ENCODE results near the gene SENP7.

The SENP7 gene

GRCh38 chr3:101521211-101521701 lies 8.2 kb upstream of the SENP7 start:
- no peak for TF ChIP-seq Cebpa-rat (IDR thresholded peaks at IDR 0.05)
- no peak overlapping the region for H3K9ac ChIP-seq

GRCh38 chr3:101519685-101520365 lies 6.8 kb upstream of the SENP7 start:
- H3K36me3 ChIP-seq, result no peaks in the 10 kb centered on the region
- no peak overlapping the region for H3K4me2 ChIP-seq
- H3K9me3 ChIP-seq, result no peaks in the 10 kb centered on the region
- H4K20me1 ChIP-seq, result no peaks in the 10 kb centered on the region
- H3K4me1 ChIP-seq, result peaks cover 9% of the 10 kb centered on the region
- H3K4me3 ChIP-seq, result no peak overlapping the region
- no peaks in the 10 kb centered on the region for H3K27me3 ChIP-seq
- peak; percentile 26; the same call in 1 of the 2 replicates for TF ChIP-seq Cebpa-rat (IDR thresholded peaks at IDR 0.05)
- no peak overlapping the region for H3K27ac ChIP-seq
- H3K9ac ChIP-seq, result no peak overlapping the region

More at GRCh38 chr3:101521211-101521701, 8.2 kb upstream of the SENP7 start:
- Histone ChIP-seq H3K27ac (no peak overlapping the region), H3K4me1 (peaks cover 9% of the 10 kb centered on the region), H3K27me3 (no peaks in the 10 kb centered on the region), H4K20me1 (no peaks in the 10 kb centered on the region), H3K9me3 (no peaks in the 10 kb centered on the region), H3K36me3 (no peaks in the 10 kb centered on the region), H3K4me2 (peak overlapping the region; percentile 31), H3K4me3 (no peak overlapping the region)

GRCh38 chr3:101518421-101518871 lies 5.4 kb upstream of the SENP7 start:
- Histone ChIP-seq H3K4me3 (no peak overlapping the region), H3K9ac (no peak overlapping the region), H3K4me2 (no peak overlapping the region), H4K20me1 (no peaks in the 10 kb centered on the region), H3K27ac (no peak overlapping the region), H3K36me3 (no peaks in the 10 kb centered on the region), H3K4me1 (peaks cover 16% of the 10 kb centered on the region), H3K27me3 (no peaks in the 10 kb centered on the region), H3K9me3 (no peaks in the 10 kb centered on the region)
- no peak for TF ChIP-seq Cebpa-rat (IDR thresholded peaks at IDR 0.05)

GRCh38 chr3:101513419-101513986 lies 491 bp upstream of the SENP7 start:
- Histone ChIP-seq H3K27ac (peak overlapping the region; percentile 90), H3K27me3 (no peaks in the 10 kb centered on the region), H4K20me1 (no peaks in the 10 kb centered on the region), H3K9me3 (no peaks in the 10 kb centered on the region), H3K36me3 (no peaks in the 10 kb centered on the region), H3K9ac (peak overlapping the region; percentile 86), H3K4me3 (peak overlapping the region; percentile 79), H3K4me1 (peaks cover 25% of the 10 kb centered on the region), H3K4me2 (peak overlapping the region; percentile 59)
- no peak for TF ChIP-seq Cebpa-rat (IDR thresholded peaks at IDR 0.05)

- Histone ChIP-seq H3K27me3 (no peaks in the 10 kb centered on the region), H3K9me3 (no peaks in the 10 kb centered on the region), H3K4me1 (peaks cover 25% of the 10 kb centered on the region), H3K4me2 (peak overlapping the region; percentile 86), H3K9ac (peak overlapping the region; percentile 86), H3K36me3 (peaks cover 3% of the 10 kb centered on the region; the same call in 1 of the 2 replicates), H3K4me3 (peak overlapping the region; percentile 79), H4K20me1 (peaks cover 6% of the 10 kb centered on the region; the same call in 1 of the 2 replicates), H3K27ac (peak overlapping the region; percentile 90)
- TF ChIP-seq Cebpa-rat (IDR thresholded peaks at IDR 0.05), result no peak
Observed at GRCh38 chr3:101512396-101512645, 691 bp downstream of the SENP7 start.

- Histone ChIP-seq H3K4me2 (no peak overlapping the region), H3K27me3 (no peaks in the 10 kb centered on the region), H3K4me1 (peaks cover 25% of the 10 kb centered on the region), H3K36me3 (peaks cover 11% of the 10 kb centered on the region), H3K4me3 (no peak overlapping the region), H3K9me3 (no peaks in the 10 kb centered on the region), H4K20me1 (peaks cover 24% of the 10 kb centered on the region), H3K9ac (no peak overlapping the region), H3K27ac (no peak overlapping the region)
- TF ChIP-seq Cebpa-rat (IDR thresholded peaks at IDR 0.05), result no peak
Observed at GRCh38 chr3:101509811-101510210, 3.2 kb downstream of the SENP7 start.

- peaks cover 25% of the 10 kb centered on the region for H3K4me1 ChIP-seq
- H3K4me2 ChIP-seq, result no peak overlapping the region
- H3K27me3 ChIP-seq, result no peaks in the 10 kb centered on the region
- TF ChIP-seq Cebpa-rat (IDR thresholded peaks at IDR 0.05), result no peak
- H3K27ac ChIP-seq, result no peak overlapping the region
- peaks cover 28% of the 10 kb centered on the region for H4K20me1 ChIP-seq
- no peak overlapping the region for H3K4me3 ChIP-seq
- no peaks in the 10 kb centered on the region for H3K9me3 ChIP-seq
- no peak overlapping the region for H3K9ac ChIP-seq
- peaks cover 11% of the 10 kb centered on the region for H3K36me3 ChIP-seq
Observed at GRCh38 chr3:101509281-101509680, 3.7 kb downstream of the SENP7 start.

- no peaks in the 10 kb centered on the region for H3K4me1 ChIP-seq
- no peak overlapping the region for H3K4me3 ChIP-seq
- peaks cover 29% of the 10 kb centered on the region for H3K36me3 ChIP-seq
- no peak overlapping the region for H3K4me2 ChIP-seq
- H3K9me3 ChIP-seq, result no peaks in the 10 kb centered on the region
- no peaks in the 10 kb centered on the region for H3K27me3 ChIP-seq
- H3K9ac ChIP-seq, result no peak overlapping the region
- no peak for TF ChIP-seq Cebpa-rat (IDR thresholded peaks at IDR 0.05)
- H4K20me1 ChIP-seq, result peaks cover 46% of the 10 kb centered on the region
- H3K27ac ChIP-seq, result no peak overlapping the region
Observed at GRCh38 chr3:101501783-101502182, 11.2 kb downstream of the SENP7 start.

GRCh38 chr3:101500208-101500607 lies 12.8 kb downstream of the SENP7 start:
- Histone ChIP-seq H3K27ac (no peak overlapping the region), H3K27me3 (no peaks in the 10 kb centered on the region), H3K9me3 (no peaks in the 10 kb centered on the region), H3K4me3 (no peak overlapping the region), H3K4me1 (no peaks in the 10 kb centered on the region), H3K9ac (no peak overlapping the region), H3K36me3 (peaks cover 38% of the 10 kb centered on the region), H4K20me1 (peaks cover 48% of the 10 kb centered on the region), H3K4me2 (no peak overlapping the region)
- TF ChIP-seq Cebpa-rat (IDR thresholded peaks at IDR 0.05), result no peak

GRCh38 chr3:101497803-101498202 lies 15.2 kb downstream of the SENP7 start:
- no peak overlapping the region for H3K4me3 ChIP-seq
- no peaks in the 10 kb centered on the region for H3K4me1 ChIP-seq
- peaks cover 38% of the 10 kb centered on the region for H3K36me3 ChIP-seq
- peaks cover 42% of the 10 kb centered on the region for H4K20me1 ChIP-seq
- TF ChIP-seq Cebpa-rat (IDR thresholded peaks at IDR 0.05), result no peak
- no peak overlapping the region for H3K9ac ChIP-seq
- H3K27me3 ChIP-seq, result no peaks in the 10 kb centered on the region
- H3K9me3 ChIP-seq, result no peaks in the 10 kb centered on the region
- H3K4me2 ChIP-seq, result no peak overlapping the region
- no peak overlapping the region for H3K27ac ChIP-seq

Measured in BLaER1 (cell line).